Measurements from ENCODE around the gene PARP2. TPM values are rescaled to one million over a fixed set of nuclear protein-coding genes. Genes with fewer than 3 reads are reported as not detected.

The PARP2 gene
- polyA plus RNA-seq, 1 donor from 2014 or later = 78.7 TPM

- no peaks in the 10 kb centered on the region for H3K9me2 ChIP-seq (ENCODE audit: insufficient read depth, low read length)
- H3K9me3 ChIP-seq (ENCODE audit: low read length) = no peaks in the 10 kb centered on the region
Measured at GRCh38 chr14:20375471-20375870, 32.0 kb downstream of the PARP2 start.

GRCh38 chr14:20376071-20376588 lies 32.7 kb downstream of the PARP2 start:
- no peak overlapping the region for H3K27ac ChIP-seq (ENCODE audit: low read length)
- H3K36me3 ChIP-seq (ENCODE audit: insufficient read depth, low read length) = no peaks in the 10 kb centered on the region
- TF ChIP-seq SMC3 (conservative IDR thresholded peaks at IDR 0.05; ENCODE audit: poor library complexity) (no peak), TAF1 (IDR thresholded peaks at IDR 0.05; ENCODE audit: low read depth) (no peak), CTCF (IDR thresholded peaks at IDR 0.05; ENCODE audit: poor library complexity, severe bottlenecking) (no peak), MXI1 (conservative IDR thresholded peaks at IDR 0.05; ENCODE audit: poor library complexity, severe bottlenecking) (no peak), RAD21 (conservative IDR thresholded peaks at IDR 0.05) (no peak), EZH2 (IDR thresholded peaks at IDR 0.05; ENCODE audit: borderline replicate concordance, insufficient read depth, low read length, poor library complexity, severe bottlenecking) (no peak)

More at GRCh38 chr14:20375471-20375870, 32.0 kb downstream of the PARP2 start:
- no peaks in the 10 kb centered on the region for H3K27me3 ChIP-seq (ENCODE audit: insufficient read depth, low read depth, low read length)
- no peaks in the 10 kb centered on the region for H3F3A ChIP-seq (ENCODE audit: insufficient read depth, low read length, poor library complexity, severe bottlenecking)
- H3K4me2 ChIP-seq (ENCODE audit: low read length) = no peak overlapping the region
- H3K36me3 ChIP-seq (ENCODE audit: insufficient read depth, low read length) = no peaks in the 10 kb centered on the region
- H3K9ac ChIP-seq (ENCODE audit: low read length) = no peak overlapping the region
- H3K79me2 ChIP-seq (replicated peaks; ENCODE audit: insufficient read depth, low read length) = no peaks in the 10 kb centered on the region
- no peak overlapping the region for H3K4me3 ChIP-seq (ENCODE audit: low read length)
- H3K27ac ChIP-seq (ENCODE audit: low read length) = no peak overlapping the region
- no peak for TF ChIP-seq SMC3 (conservative IDR thresholded peaks at IDR 0.05; ENCODE audit: poor library complexity)
- no peak for TF ChIP-seq CTCF (IDR thresholded peaks at IDR 0.05; ENCODE audit: poor library complexity, severe bottlenecking)
- no peak for TF ChIP-seq TAF1 (IDR thresholded peaks at IDR 0.05; ENCODE audit: low read depth)
- no peak for TF ChIP-seq RAD21 (conservative IDR thresholded peaks at IDR 0.05)
- no peak for TF ChIP-seq REST (IDR thresholded peaks at IDR 0.05; ENCODE audit: borderline replicate concordance)
- no peak for TF ChIP-seq POLR2AphosphoS5 (IDR thresholded peaks at IDR 0.05)
- TF ChIP-seq MXI1 (conservative IDR thresholded peaks at IDR 0.05; ENCODE audit: poor library complexity, severe bottlenecking) = no peak
- TF ChIP-seq EZH2 (IDR thresholded peaks at IDR 0.05; ENCODE audit: borderline replicate concordance, insufficient read depth, low read length, poor library complexity, severe bottlenecking) = no peak
- H4K20me1 ChIP-seq (ENCODE audit: insufficient read depth) = no peaks in the 10 kb centered on the region
- no peak overlapping the region for H2AFZ ChIP-seq (ENCODE audit: low read depth, low read length)

More at GRCh38 chr14:20376071-20376588, 32.7 kb downstream of the PARP2 start:
- Histone ChIP-seq H3K4me3 (ENCODE audit: low read length) (no peak overlapping the region), H2AFZ (ENCODE audit: low read depth, low read length) (no peak overlapping the region), H3F3A (ENCODE audit: insufficient read depth, low read length, poor library complexity, severe bottlenecking) (no peaks in the 10 kb centered on the region), H3K79me2 (replicated peaks; ENCODE audit: insufficient read depth, low read length) (no peaks in the 10 kb centered on the region), H3K9me2 (ENCODE audit: insufficient read depth, low read length) (no peaks in the 10 kb centered on the region), H3K4me2 (ENCODE audit: low read length) (no peak overlapping the region), H3K9ac (ENCODE audit: low read length) (no peak overlapping the region), H3K27me3 (ENCODE audit: insufficient read depth, low read depth, low read length) (no peaks in the 10 kb centered on the region), H3K9me3 (ENCODE audit: low read length) (no peaks in the 10 kb centered on the region), H4K20me1 (ENCODE audit: insufficient read depth) (no peaks in the 10 kb centered on the region)
